GM21737 (cell line): ENCODE measurements around the gene CHIA.
A peak's percentile ranks its signal among the peaks of the same experiment; 100 is the strongest.
"Not testable (repeated sequence)": the region's sequence is repeated elsewhere in the genome, so short reads cannot be mapped to it uniquely, and the experiment has no call there.

Experiments
- ATAC-seq: cut with Tn5 transposase; IDR thresholded peaks from one replicate; pipeline ENCODE4 v1.9.1; 2021; ENCODE audit warnings: mild to moderate bottlenecking, moderate library complexity; ENCODE audit not compliant: unreplicated experiment

CHIA gene

DNA sequence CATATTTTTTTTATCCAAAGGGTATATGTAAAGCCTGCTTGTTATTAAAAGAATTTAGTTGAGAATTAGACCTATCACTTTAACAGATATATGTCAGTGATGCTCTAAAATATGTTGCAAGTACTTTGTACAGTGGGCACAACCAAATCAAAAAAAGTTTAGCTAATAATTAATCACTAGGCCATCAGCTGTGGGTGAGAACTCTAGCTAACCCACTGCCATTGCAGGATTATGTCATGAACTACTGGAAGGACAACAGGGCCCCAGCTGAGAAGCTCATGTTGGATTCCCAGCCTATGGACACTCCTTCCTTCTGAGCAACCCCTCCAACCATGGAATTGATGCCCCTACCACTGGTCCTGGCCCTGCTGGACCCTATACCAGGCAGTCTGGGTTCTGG, 6.8 kb upstream of the CHIA start:
- ATAC-seq, result no peak

DNA sequence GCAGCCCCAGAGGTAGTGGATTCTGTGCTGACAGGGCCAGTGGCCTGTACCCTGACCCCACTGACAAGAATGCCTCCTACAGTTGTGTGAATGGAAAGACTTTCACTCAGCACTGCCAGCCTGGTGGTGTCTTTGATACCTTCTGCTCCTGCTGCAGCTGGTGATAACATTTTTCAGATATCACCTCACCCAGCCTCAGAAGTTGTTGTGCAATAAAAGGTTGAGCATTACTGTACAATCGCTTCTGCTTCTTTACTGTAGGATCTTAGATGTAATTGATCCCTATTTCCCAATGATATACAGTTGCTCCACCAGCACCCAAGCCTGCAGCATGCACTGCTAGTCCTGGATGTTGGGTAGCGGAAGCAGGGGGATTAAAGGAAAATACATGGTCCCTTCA, 4.8 kb upstream of the CHIA start:
- no peak for ATAC-seq

DNA sequence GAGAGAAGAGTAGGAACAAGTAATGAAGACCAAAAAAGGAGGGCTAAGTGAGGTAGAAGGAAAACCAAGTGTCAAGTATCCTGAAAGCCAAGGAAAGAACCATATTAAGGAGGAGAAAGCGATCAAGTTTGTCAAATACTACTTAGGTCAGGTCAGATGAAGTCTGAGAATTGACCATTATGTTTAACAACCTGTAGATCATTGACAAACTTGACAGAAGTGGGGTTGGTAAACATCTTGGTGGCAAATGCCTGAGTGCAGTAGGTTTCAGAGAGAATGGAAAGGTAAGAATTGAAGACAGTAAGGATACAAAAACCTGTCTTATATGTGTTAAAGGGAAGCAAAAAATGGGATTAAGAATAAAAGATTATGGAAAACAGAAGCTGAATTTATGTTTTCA, 3.7 kb upstream of the CHIA start:
- no peak for ATAC-seq

DNA sequence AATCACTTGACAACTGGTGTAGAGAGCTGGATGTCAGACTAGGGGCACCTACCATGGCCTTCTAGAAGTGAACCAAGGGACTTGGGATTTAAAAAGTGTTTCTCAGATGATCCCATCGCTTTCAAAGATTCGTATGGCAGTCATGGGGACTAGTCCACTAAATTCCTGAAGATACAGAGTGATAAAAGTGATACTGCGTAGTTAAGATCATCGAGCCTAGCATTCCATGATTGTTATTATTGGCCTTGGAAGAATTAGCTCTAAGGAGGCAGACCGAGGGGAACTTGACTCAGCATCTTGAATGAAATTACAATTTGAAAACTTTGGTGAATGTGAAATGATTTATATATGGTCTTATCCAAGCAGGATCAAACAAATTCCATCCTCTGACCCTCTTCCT, 1.3 kb upstream of the CHIA start:
- ATAC-seq, result no peak

DNA sequence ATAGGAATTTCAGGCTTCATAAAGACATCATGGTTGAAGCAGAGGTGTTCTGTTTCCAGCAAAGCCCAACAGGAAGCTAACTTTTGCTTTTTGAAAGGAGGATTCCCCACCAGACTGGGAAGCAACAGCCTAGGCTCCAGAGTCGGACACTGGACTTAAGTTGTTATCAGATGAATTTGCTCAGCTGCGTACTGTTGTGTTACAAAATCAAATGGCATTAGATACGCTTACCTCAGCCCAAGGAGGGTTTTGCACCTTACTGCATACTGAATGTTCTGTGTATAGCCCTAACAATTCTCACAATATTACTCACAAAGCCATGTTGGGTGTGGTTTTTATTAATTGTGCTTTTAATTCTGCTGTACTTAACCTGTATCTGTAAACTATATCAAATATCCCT, 547 bp upstream of the CHIA start:
- ATAC-seq, result no peak

DNA sequence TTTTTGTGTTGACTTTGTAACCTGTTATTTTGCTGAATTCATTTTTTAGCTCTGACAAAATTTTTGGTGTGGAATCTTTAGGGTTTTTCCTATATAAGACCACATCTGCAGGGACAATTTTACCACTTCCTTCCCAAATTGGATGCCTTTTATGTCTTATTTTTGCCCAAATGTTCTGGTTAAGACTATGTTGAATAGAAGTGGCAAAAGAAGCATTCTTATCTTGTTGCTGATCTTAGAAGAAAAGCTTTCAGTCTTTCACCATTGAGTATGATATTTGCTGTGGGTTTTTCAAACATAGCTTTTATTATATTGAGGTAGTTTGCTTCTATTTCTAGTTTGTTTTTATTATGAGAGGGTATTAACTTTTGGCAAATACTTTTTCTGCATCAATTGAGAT, 3.7 kb downstream of the CHIA start:
- ATAC-seq, result no peak

DNA sequence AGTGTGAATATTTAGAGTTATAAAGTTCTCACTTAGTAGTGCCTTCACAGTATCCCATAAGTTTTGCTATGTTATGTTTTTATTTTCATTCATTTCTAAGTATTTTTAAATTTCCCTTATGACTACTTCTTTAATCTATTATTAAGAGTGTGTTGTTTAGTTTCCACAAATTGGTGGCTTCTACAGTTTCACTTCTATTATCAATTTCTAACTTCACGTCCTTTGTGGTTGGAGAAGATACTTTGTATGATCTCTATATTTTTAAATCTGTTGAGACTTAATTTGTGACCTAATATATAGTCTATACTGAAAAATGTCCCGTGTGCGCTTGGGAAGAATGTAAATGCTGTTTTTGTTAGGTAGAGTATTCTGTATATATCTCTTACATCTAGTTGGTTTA, 11.7 kb downstream of the CHIA start:
- ATAC-seq, result no peak

DNA sequence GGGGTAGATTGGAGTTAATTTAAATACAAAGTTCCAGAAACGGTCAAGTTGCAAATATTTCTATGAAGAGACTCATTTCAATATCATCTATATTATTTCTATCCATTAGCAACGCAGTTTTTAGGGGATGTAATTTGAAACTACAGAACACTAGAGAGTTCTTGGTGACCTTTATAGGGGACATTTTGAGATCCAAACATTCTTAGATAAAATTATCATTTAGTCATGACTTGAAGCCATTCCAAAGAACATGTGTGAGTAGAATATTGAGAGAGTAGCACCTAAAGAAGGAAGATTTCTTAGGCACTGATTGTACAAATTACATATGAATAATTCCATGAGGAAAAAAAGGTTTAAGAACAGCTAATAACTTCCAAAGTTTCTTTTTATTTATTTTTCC, 19.0 kb downstream of the CHIA start:
- ATAC-seq, result no peak

DNA sequence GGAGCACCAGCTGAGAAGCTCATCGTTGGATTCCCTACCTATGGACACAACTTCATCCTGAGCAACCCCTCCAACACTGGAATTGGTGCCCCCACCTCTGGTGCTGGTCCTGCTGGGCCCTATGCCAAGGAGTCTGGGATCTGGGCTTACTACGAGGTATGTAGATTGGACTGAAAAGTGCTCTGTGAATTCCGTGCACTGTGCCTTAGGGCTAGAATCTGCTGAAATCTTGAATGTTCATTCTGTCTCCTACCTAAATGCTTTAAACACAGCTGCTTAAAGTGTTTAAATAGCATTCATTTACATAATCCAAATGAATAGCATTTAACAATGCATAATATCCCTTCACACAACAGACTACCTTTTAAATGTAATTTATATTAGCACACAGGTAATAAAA, 27.9 kb downstream of the CHIA start:
- no peak for ATAC-seq

DNA sequence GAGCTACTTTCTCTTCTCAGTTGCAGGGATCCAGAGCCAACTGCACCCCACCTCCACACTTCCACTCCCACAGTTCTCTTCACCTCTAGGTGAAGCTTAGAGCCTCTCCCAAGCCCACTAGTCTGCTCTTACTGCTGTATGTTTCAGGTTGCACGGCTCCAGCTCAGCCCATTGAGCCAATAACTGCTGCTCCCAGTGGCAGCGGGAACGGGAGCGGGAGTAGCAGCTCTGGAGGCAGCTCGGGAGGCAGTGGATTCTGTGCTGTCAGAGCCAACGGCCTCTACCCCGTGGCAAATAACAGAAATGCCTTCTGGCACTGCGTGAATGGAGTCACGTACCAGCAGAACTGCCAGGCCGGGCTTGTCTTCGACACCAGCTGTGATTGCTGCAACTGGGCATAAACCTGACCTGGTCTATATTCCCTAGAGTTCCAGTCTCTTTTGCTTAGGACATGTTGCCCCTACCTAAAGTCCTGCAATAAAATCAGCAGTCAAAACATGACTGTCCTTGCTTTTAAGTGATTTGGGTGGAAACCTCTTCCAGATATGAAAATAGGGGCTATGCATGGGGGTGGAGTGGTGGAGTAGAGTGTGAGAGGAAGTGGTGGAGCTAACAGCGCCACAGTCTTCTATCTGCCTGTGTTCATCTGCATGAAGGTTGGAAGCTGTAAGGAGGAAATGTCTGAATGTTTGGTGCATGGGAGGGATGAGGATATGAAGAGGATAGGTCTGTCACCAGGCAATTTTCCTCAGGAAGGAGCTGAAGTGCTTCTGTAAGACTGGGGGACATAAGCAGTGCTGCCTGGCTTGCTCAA, 29.6 kb downstream of the CHIA start:
- no peak for ATAC-seq

DNA sequence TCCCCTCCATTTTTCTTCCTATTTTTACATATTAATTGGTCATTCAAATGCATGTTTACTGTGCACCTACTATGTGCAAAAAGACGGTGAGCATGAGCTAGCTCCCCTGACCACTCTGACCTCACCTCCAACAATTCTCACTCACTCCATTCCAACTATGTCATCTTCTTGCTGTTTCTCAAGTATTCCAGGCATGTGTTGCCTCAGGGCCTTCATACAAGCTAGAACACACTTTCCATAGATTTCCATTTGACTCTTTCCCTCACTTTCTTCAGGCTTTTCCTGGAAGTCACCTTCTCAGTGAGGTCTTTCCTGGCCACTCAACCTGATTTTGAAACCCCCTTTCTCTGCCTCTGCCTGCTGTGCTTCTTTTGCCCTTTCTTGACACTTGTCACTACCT, 32.6 kb downstream of the CHIA start:
- ATAC-seq, result no peak

DNA sequence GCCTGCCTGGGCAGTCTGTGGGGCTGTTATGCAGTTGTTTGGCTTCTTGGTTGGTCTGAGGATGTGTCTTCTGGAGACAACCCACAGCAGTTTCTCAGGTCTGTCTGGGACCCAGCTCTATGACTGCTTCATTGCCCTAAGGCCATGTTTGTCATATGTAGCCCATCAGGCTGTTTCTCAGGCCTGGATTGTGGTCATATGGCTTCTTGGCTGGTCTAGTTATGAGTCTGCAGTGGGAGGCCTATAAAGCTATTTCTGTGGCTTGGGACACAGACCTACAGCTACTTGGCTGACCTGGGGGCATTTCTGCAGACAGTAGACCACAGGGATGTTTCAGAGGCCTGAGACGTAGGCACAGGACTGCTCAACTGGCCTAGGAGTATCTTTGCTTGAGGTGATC, 41.5 kb downstream of the CHIA start:
- no peak for ATAC-seq

DNA sequence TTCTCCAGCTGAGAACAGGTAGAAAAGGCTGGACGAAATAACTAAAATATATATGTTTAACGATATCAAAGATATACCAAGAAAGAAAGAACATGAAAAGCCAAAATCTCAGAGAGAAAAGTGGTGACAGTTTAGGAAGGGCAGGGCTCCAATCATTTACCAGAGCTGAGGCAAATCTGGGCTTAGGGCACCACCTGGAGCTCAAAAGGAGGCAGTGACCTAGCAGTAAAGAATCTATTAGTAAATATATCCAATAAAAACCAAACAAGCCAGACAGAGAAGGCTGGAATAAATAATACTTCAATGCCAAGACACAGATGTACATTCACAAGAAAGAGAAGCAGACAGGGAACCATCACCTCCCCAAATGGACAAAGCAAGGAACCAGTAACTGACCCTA, 43.5 kb downstream of the CHIA start:
- ATAC-seq, result no peak

DNA sequence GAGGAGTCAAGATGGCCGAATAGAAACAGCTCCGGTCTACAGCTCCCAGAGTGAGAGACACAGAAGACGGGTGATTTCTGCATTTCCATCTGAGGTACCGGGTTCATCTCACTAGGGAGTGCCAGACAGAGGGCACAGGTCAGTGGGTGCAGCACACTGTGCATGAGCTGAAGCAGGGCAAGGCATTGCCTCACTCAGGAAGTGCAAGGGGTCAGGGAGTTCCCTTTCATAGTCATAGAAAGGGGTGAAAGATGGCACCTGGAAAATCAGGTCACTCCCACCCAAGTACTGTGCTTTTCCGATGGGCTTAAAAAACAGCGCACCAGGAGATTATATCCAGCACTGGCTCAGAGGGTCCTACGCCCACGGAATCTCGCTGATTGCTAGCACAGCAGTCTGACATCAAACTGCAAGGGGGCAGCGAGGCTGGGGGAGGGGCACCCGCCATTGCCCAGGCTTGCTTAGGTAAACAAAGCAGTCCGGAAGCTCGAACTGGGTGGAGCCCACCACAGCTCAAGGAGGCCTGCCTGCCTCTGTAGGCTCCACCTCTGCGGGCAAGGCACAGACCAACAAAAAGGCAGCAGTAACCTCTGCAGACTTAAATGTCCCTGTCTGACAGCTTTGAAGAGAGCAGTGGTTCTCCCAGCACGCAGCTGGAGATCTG, 44.7 kb downstream of the CHIA start:
- ATAC-seq, result not testable (repeated sequence)

DNA sequence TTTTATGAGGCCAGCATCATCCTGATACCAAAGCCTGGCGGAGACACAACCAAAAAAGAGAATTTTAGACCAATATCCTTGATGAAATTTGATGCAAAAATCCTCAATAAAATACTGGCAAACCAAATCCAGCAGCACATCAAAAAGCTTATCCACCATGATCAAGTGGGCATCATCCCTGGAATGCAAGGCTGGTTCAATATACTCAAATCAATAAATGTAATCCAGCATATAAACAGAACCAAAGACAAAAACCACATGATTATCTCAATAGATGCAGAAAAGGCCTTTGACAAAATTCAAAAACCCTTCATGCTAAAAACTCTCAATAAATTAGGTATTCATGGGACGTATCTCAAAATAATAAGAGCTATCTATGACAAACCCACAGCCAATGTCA, 48.2 kb downstream of the CHIA start:
- ATAC-seq, result not testable (repeated sequence)

DNA sequence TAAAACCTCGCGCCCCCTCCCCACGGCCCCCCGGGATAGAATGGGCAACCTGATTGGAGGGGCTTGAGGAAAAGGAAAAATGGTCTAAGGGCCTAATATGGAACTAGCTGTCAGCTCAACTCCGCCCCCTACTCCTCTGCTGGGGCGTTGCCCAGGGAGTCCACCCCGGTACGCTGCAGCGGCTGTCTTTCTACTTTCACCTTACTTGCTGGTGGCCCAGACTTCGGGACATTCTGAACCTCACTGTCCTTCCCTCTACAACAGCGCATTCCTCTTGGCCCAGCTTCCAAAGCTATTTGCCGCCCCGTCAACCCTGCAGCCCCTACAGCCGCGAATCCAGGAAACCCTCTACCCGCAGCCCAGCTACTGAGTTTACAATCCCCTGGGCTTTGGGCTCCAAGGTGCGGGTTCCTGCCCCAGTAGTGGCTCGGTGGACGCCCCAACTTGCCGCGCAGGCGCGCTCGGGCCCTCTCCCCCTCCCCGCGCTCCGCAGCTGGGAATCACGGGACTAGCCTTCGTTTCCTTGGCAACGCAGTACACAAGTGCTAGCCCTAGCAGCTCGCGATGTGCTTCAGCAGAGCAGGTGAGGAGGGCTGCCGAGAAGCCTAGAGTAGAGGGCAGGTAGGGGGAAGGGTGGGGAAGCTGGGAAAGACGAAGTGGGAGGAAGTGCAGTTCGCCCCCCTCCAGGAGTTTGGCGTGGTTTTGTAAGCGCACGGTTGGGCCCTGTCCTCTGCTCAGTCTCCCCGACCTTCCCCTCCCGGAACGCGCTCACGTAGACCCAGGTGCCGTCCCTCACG, 55.6 kb downstream of the CHIA start:
- ATAC-seq, result peak; percentile 85

DNA sequence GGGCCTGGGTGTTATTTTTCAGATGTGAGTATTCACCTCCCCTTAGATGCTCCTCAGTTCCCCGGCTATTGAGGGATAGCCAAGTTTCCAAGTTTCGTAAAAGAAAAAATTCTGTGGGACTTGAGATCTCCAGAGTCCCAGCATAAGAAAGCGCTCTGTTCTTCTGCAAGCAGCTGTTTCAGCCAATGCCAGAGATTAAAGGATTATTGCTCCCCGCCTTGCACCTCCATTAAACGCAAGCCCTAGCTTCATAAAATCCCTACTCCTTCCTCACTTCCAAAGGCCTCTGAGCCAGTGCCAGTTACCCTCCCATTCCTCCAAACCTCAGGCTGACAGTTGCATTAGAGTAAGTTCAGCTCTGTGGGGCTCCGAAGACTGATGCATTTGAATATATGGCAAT, 56.4 kb downstream of the CHIA start:
- ATAC-seq, result no peak

DNA sequence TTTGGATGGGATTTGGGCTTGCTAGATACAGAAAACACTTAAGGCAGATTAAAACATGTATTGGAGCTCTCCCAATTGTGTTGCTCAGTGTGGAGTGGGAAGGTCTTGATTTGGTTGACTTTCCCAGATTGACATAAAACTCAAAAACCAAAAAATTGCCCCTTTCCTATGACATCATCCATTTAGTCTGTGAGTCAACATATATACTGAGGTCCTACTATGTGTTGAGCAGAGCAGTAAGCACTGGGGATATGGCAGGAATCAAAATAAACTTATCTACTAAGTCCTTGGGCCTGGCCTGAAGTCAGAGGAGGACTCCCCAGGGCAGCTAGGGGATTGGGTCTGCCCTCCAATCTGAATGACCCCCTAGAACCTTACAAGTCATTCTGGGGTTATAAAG, 61.0 kb downstream of the CHIA start:
- no peak for ATAC-seq

DNA sequence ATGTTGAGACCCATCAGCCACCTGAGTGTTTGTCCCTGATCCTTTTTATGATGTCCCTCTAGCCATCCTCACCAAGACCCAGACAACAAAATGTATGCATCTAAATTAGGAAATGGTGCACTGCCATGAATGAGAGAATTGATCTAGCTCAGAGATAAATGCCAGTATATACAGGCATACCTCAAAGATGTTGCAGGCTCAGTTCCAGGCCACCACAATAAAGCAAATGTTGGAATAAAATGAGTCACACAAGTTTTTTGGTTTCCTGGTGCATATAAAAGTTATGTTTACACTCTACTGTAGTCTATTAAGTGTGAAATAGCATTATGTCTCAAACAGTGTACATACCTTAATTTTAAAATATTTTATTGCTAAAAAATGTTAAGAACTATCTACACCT, 63.9 kb downstream of the CHIA start:
- no peak for ATAC-seq

DNA sequence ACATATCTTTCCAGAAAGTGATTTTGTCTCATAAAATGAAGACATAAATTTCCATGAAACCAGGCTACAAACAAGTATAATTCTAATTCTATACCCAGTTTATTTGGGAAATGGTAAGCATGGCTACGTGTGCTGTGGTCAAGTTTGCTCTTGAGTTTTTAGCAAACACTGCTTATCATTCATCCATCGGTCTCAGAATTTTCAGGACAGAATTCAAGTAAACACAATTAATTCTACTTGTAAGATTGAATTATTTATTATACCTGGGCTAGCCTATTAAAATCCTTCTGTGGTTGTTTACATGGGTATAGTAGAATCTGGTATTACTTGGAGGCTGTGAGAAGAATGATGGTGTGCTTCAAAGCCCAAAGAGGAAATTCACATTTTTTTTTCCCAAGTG, 68.3 kb downstream of the CHIA start:
- no peak for ATAC-seq

DNA sequence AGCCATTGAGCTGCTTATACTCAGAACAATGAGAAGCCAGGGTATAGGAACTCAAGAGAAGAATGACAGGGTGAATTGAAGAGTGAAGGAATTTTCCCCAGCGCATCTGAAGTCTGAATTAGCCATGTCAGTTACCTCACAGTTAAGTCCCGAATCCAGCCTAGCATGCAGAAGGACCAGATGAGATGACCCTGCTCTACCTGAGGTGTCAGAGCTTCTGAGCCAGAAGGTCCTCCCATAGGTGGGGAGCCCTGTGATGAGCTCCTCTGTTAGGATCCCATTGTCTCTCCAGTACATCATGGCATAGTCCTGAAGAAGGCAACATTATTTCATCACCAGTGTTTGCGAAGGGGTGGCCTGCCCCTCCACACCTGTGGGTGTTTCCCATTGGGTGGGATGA, 68.7 kb downstream of the CHIA start:
- ATAC-seq, result no peak

DNA sequence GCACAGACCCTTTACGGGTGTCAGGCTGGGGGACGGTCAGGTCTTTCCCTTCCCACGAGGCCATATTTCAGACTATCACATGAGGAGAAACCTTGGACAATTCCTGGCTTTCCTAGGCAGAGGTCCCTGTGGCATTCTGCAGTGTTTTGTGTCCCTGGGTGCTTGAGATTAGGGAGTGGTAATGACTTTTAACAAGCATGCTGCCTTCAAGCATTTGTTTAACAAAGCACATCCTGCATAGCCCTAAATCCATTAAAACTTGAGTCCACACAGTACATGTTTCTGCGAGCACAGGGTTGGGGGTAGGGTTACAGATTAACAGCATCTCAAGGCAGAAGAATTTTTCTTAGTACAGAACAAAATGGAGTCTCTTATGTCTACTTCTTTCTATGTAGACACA, 69.6 kb downstream of the CHIA start:
- ATAC-seq, result not testable (repeated sequence)
